HG02970 (cell line): ENCODE data around the gene SFRP2.

Experiments used
- ATAC-seq: cut with Tn5 transposase; IDR thresholded peaks from one replicate; pipeline ENCODE4 v1.9.1; 2021; ENCODE audit warnings: mild to moderate bottlenecking, moderate library complexity, moderate number of reproducible peaks; ENCODE audit not compliant: unreplicated experiment, low FRiP score

SFRP2 gene

GRCh38 chr4:153798901-153799693 lies 10.2 kb upstream of the SFRP2 start:
- no peak for ATAC-seq

- no peak for ATAC-seq
These were observed 9.5 kb upstream of the SFRP2 start for GRCh38 chr4:153798420-153798819.

DNA sequence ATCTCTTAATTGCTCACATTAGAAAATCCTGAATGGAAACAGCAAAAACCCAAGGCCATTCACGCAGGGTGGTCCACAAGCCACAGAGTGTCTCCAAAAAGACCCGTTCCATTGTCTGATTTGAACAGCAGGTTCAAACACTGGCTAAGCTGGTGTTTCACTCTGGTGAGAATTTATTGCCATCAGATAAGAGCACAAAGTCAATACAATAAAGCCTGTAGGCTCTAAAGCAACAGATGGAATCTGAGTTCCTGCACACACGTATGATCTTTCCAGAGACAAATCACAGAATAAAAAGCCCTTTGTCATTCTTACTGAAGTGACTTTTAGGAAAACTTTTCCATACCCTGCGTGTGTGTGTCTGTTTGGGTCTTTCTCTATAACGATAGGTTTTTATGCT lies 5.1 kb upstream of the SFRP2 start:
- ATAC-seq, result no peak

DNA sequence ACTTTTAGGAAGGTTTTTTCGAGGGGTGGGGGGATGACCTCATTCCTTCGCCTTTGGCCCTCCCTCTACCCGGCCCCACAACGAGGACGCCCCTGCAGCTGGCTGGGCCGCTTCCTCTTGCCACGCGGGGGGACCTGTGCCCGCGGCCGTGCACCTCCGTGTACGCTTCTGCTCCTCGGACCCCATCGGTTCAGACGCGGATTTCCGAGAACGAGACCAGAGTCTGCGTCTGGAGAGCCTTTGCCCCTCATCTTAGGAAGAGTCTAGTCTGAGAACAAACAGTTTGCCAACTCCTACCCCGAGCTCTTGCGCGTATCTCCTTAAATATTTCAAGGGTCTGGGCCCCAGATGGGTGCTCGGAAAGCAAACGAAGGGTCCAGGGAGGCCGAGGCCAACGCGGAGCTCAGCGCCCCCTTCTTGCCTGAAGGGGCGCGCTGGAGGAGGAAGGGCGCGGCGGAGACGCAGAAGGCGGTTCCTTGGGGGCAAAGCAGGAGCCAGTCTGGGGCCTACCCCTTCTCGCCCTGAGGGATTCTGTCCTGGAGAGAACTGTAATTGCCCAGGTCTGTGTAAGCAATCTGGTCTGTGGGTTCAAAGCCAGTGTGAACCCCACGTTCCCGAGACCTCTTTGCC lies 3.9 kb upstream of the SFRP2 start:
- no peak for ATAC-seq

- ATAC-seq, result no peak
These were observed 3.1 kb upstream of the SFRP2 start for GRCh38 chr4:153791746-153792617.

DNA sequence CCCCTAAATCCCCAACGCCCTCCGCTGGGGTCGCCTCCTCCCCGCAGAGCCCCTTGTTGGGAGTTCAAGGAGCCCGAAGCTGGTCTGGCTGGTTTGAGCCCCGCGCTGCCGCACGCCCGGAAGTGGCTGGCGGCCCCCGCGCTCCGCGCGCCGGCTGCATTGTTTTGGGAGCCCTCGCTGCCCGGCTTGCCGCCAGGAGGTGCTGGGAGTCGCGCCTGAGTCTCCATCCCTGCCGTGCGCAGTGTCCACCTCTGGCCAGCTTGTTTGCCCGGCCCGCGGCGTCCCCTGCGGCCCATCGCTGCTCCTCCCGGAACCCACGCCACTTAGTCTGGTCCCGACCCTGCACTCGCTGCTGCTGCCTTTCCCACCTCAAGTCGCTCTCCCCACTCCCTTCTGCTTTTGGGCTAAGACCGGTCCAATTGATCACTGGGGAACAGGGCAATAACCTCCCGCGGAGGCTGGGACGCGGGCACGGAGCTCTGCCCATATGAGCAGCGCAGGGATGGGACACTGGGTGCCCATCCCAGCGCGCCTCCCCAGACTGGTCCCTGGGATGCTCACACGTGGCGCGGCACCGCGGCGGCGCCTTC lies 2.2 kb upstream of the SFRP2 start:
- ATAC-seq, result no peak

- ATAC-seq, result no peak
These were observed 1.6 kb upstream of the SFRP2 start for GRCh38 chr4:153790500-153790865.

DNA sequence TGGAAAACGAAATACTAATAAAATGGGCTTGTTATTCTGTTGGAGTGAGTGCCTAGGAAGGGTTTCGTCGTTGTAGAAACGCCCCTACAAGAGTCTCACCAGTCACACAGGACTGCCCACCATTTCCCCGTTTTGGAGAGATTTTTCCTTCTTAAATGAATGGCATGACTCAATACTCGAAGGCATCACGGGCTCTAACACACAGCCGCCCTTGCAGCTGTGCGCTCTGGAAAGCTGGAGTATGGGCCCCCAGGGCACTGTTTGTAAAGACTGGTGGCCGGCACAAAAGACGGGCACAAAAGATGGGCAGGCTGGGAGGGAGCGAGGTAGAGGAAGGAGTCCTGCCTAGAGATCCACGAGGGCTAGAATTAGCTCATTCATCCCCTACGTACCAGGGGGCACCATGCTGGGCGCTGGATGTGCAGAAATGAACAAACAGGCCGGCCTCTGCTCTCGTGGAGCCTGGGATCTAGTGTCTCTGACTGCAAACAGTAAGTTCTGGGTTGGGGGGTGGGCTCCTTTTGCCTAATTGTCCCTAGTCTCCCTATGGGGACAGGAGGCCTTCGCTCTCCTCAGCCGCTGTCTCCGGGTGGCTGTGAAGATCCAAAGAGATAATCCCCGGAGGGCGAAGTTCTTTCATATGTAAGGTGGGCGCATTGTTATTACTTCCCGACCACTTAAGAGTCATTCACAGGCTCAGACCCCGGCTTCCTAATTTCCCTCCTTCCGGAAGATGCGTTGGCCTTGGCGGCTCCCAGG lies 1.0 kb upstream of the SFRP2 start:
- ATAC-seq, result no peak

GRCh38 chr4:153788051-153788412 lies 851 bp downstream of the SFRP2 start:
- ATAC-seq, result no peak

- no peak for ATAC-seq
These were observed 1.3 kb downstream of the SFRP2 start for GRCh38 chr4:153787575-153787974.

DNA sequence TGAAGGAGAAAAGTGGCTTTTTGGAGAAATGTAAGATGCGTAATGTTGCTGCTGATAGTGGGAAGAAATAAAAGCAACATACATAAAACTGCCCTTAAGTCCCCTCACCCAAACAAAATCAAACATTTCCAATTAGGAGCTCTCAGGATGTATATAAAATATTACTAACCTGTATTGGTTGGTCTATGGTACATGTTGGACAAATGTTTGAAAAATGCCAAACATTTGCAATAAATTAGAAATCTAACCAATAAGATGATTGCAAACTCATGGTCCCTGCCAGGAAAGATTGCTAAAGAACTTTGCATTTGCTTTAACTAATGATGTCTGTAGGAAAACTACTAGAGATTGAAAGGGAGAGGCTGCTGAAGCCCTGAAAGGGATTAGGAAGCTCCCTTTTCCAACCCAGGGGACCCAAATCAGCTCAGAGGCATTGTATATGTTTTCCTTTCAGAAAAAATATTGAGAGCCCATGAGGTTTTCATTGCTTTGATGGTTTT lies 1.8 kb downstream of the SFRP2 start:
- ATAC-seq, result no peak

- ATAC-seq, result no peak
These were observed 2.8 kb downstream of the SFRP2 start for GRCh38 chr4:153785910-153786721.

- ATAC-seq, result no peak
These were observed 4.7 kb downstream of the SFRP2 start for GRCh38 chr4:153784166-153784699.

- no peak for ATAC-seq
These were observed 6.3 kb downstream of the SFRP2 start for GRCh38 chr4:153782581-153782980.

DNA sequence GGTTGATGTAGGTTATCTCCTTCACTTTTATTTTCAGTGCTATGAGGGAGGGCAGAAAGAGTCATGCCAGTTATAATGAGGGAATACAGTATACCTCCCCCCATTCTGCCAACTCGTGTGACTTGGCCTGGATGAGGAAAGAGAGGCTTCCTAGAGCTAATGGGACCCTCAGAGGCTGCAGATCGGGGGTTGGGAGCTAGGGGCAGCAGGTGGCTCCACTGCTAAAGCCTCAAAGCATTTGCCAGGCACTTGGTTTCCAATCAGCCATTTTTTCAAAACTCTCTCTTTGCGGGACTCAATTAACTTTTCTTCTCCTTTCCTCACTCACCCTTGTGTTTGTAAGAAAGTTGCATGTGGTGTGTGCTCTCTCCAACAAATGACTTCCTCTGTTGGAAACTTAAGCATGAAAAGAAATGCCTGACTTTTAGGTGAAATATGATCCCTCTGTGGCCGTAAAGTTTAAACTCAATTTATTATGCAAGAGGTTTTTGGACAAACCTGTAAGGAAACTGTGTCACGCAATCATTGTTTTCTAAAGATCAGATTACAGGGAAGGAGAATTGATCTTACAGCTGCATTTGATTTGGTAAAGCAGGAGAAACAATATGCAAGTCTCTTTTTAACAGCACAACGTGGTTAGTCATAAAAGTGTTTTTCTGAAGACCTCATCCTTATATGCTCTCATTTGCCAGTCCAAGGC lies 7.0 kb downstream of the SFRP2 start:
- ATAC-seq, result no peak

DNA sequence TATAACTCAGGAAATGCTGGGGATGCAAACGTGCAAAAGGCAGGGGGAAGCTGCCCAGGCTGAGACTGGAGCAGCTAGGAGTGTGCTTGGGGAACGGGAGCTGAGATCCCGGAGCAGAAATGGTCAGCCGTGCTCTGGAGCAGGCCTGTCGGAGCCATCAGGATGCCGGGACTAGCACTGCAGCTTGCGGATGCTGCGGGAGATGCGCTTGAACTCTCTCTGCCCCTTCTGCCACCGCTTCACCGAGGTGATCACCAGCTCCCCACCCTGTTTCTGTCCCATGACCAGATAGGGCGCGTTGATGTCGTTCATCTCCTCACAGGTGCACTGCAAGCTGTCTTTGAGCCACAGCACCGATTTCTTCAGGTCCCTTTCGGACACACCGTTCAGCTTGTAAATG lies 7.6 kb downstream of the SFRP2 start:
- ATAC-seq, result no peak

DNA sequence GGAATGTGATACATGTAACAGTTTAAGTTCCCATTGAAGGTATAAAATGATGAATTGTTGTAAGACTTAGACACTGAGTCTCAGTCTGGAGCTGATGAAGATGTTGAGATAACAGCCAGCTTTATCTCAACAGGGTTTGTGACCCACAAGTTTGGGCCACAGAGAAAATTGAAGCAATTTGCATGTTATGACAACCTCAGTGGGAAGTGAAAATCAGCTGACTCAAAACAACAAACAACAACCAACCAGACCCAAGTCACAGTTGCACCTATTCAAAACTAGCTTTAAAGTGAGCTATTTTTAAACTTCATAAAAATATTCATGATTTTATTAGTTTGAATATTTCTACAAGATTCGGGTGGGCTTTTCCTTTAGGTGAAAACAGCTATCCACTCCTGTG lies 8.0 kb downstream of the SFRP2 start:
- no peak for ATAC-seq

DNA sequence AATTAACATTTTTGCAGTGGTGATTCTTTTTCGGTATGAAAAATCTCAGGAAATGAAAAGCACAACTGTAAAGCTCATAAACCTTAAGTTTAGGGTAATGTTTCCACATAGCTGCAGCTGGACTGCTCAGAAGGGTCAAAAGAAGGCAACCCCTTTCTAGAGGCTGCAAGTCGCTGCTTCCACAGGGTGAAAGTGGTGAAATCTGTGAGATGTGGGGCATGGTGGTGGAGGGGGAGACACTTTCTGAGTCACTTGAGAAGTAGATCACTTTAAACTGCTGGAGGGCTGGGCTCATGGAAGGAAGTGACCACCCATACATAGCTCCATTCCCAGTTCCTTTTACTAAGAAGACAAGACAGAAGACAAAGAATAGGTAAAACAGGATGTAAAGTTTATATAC lies 8.7 kb downstream of the SFRP2 start:
- ATAC-seq, result no peak
